Right lobe of liver (tissue), 6 donors: ENCODE measurements around the gene KATNAL1. TPM values are rescaled to one million over a fixed set of nuclear protein-coding genes. Genes with fewer than 3 reads are reported as not detected.

Source experiments
- ATAC-seq, 4 donors: fragments of 200-7000 bp; cut with Tn5 transposase; one replicate each; pipeline ENCODE4 v1.9.1; 2020; ENCODE audit warnings: mild to moderate bottlenecking in 4 of 4, moderate library complexity in 4 of 4
- DNase-seq, 3 donors: peaks; one replicate each; pipeline ENCODE4 v3.0.0-alpha.2; 2020
- H3K27ac ChIP-seq, 3 donors: fragments of 200-600 bp; one replicate each; pipeline ENCODE4 v1.8.0; 2022
- H3K27me3 ChIP-seq, 2 donors: fragments of 200-600 bp; one replicate each; pipeline ENCODE4 v1.8.0; 2022
- H3K36me3 ChIP-seq, 4 donors: fragments of 200-600 bp; sonication (generic) in 1 of 4; one replicate each; pipeline versions ENCODE4 v1.5.1 to v1.8.0; 2017 to 2022; ENCODE audit warnings: control low read depth in 1 of 4
- H3K4me1 ChIP-seq, 4 donors: fragments of 200-600 bp; sonication (generic) in 1 of 4; one replicate each; pipeline versions ENCODE4 v1.5.1 to v1.8.0; 2017 to 2022; ENCODE audit warnings: control low read depth in 1 of 4
- H3K4me3 ChIP-seq, 3 donors: fragments of 200-600 bp; one replicate each; pipeline ENCODE4 v1.8.0; 2022
- H3K9me3 ChIP-seq, 4 donors: fragments of 200-600 bp; sonication (generic) in 1 of 4; one replicate each; pipeline versions ENCODE4 v1.5.1 to v1.8.0; 2017 to 2022; ENCODE audit warnings: control low read depth in 1 of 4
- POLR2A ChIP-seq: fragments of 450-650 bp; IDR thresholded peaks from one replicate; pipeline ENCODE4 v1.6.1; 2017; ENCODE audit warnings: antibody characterized with exemption, mild to moderate bottlenecking
- WGBS: methylation state at CpG from one replicate; pipeline ENCODE4 v1.1.6; 2018; ENCODE audit warnings: low coverage, low lambda C conversion rate; ENCODE audit not compliant: insufficient coverage; ENCODE audit errors: missing lambda C conversion rate; 5-methylcytosine and 5-hydroxymethylcytosine counted together
- intact Hi-C, 2 donors: fragments of 100-400 bp; cut with DNase I; formaldehyde crosslinking; loops; one replicate each; pipeline versions ENCODE4 v1.11.2 to v1.14.1; 2022
- total RNA-seq, 6 experiments: library from RNA; depleted of rRNA in 2 of 6; stranded (reverse); fragments of >200 nt in 2 of 6; fragmentation: NEBNext Ultra II Directional in 3 of 6; extraction: Animal tissue kit (Norgen Biotek cat#: 25700) in 3 of 6; gene quantifications; one replicate each; pipeline versions ENCODE4 v1.1.0 to v1.2.4, GENCODE V29; 2016 to 2023
- TF ChIP-seq, protein P1 (sequence below), 4 donors: fragments of 200-600 bp in 3 of 4; fragments of 450-650 bp in 1 of 4; IDR thresholded peaks; one replicate each; pipeline versions ENCODE4 v1.5.1 to v1.8.0; 2016 to 2022; ENCODE audit warnings: antibody characterized with exemption in 4 of 4, mild to moderate bottlenecking in 2 of 4
- donor health status: DM: no; HTN: yes; CAD: no.
- donor health status: DM: no; HTN: no; CAD: no.
- donor health status: DM: no; HTN: no; CAD: no.
- donor health status: DM: no; HTN: yes; CAD: no.
- donor health status: DM: no; HTN: yes; CAD: no.

Gene KATNAL1
- total RNA-seq, 6 experiments from 2014 or later: 6.3 to 10.0 (median 9.3) TPM

- Histone ChIP-seq H3K4me1 (peaks cover 0 to 3% (median 0%) of the 10 kb centered on the region in 4 donors), H3K27ac (peak overlapping the region in 2 of 3 donors; percentile 72 to 86), H3K4me3 (peak overlapping the region in 2 of 3 donors; percentile 11 to 15), H3K9me3 (no peaks in the 10 kb centered on the region), H3K36me3 (no peaks in the 10 kb centered on the region), H3K27me3 (no peaks in the 10 kb centered on the region)
- ATAC-seq (peak; percentile 94 to 97 (median 95)), DNase-seq (peak; percentile 66 to 92 (median 82))
- intact Hi-C loops: loop anchor here in 1 of 2 donors (5.0 kb wide), 1 partner anchor 62 kb away; no protein-coding TSS in a partner anchor
- WGBS: 32% methylated on average over 13 of the region's 13 CpGs
- no peak for TF ChIP-seq POLR2A
- TF ChIP-seq, protein P1, sequence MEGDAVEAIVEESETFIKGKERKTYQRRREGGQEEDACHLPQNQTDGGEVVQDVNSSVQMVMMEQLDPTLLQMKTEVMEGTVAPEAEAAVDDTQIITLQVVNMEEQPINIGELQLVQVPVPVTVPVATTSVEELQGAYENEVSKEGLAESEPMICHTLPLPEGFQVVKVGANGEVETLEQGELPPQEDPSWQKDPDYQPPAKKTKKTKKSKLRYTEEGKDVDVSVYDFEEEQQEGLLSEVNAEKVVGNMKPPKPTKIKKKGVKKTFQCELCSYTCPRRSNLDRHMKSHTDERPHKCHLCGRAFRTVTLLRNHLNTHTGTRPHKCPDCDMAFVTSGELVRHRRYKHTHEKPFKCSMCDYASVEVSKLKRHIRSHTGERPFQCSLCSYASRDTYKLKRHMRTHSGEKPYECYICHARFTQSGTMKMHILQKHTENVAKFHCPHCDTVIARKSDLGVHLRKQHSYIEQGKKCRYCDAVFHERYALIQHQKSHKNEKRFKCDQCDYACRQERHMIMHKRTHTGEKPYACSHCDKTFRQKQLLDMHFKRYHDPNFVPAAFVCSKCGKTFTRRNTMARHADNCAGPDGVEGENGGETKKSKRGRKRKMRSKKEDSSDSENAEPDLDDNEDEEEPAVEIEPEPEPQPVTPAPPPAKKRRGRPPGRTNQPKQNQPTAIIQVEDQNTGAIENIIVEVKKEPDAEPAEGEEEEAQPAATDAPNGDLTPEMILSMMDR (IDR thresholded peaks at IDR 0.05): peak; percentile 69 to 91 (median 80)
Measured at GRCh38 chr13:30334663-30335386, 27.5 kb upstream of the KATNAL1 start.

DNA sequence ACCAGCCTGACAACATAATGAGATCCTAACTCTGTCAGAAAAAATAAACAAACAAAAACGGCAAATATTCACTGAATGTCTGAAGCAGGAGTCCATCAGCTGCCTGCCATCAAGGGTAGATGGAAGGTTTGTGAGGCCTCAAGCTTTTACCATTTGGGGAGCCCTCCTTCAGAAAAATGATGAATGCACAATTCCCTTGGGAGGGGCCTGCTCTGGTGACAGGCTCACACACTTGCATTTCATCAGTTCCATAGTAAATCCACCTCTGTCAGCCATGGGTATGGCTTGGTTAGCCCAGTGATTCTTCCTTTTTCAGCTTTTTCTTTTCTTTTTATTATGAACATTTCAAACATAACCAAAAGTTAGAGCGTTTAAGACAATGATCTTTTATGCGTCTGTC is 26.3 kb upstream of the KATNAL1 start:
- TF ChIP-seq, protein P1 (IDR thresholded peaks at IDR 0.05): no peak
- no peak for TF ChIP-seq POLR2A
- peaks cover 0 to 3% (median 0%) of the 10 kb centered on the region in 4 donors for H3K4me1 ChIP-seq
- no peaks in the 10 kb centered on the region for H3K36me3 ChIP-seq
- H3K27ac ChIP-seq: no peak overlapping the region
- 74% methylated on average over 3 of the region's 3 CpGs for WGBS
- intact Hi-C loops: no loop called here
- no peak overlapping the region for H3K4me3 ChIP-seq
- no peaks in the 10 kb centered on the region for H3K9me3 ChIP-seq
- no peaks in the 10 kb centered on the region for H3K27me3 ChIP-seq
- DNase-seq: no peak
- no peak for ATAC-seq

GRCh38 chr13:30332456-30333143 is 25.2 kb upstream of the KATNAL1 start:
- DNase-seq: no peak
- Histone ChIP-seq H3K4me3 (no peak overlapping the region), H3K9me3 (no peaks in the 10 kb centered on the region), H3K27ac (no peak overlapping the region), H3K4me1 (peaks cover 0 to 3% (median 0%) of the 10 kb centered on the region in 4 donors), H3K27me3 (no peaks in the 10 kb centered on the region), H3K36me3 (no peaks in the 10 kb centered on the region)
- WGBS: 86% methylated on average over 4 of the region's 4 CpGs
- no peak for ATAC-seq
- intact Hi-C loops: no loop called here
- no peak for TF ChIP-seq POLR2A
- TF ChIP-seq, protein P1 (IDR thresholded peaks at IDR 0.05): no peak

GRCh38 chr13:30331331-30331771 is 24.0 kb upstream of the KATNAL1 start:
- ATAC-seq: no peak

More at GRCh38 chr13:30331331-30331771, 24.0 kb upstream of the KATNAL1 start:
- Histone ChIP-seq H3K4me1 (peaks cover 0 to 3% (median 0%) of the 10 kb centered on the region in 4 donors), H3K4me3 (no peak overlapping the region), H3K36me3 (no peaks in the 10 kb centered on the region), H3K9me3 (no peaks in the 10 kb centered on the region), H3K27me3 (no peaks in the 10 kb centered on the region), H3K27ac (no peak overlapping the region)
- TF ChIP-seq POLR2A: no peak
- TF ChIP-seq, protein P1 (IDR thresholded peaks at IDR 0.05): no peak
- DNase-seq: no peak
- 78% methylated on average over 4 of the region's 5 CpGs for WGBS
- intact Hi-C loops: no loop called here
